ENCODE results near the gene RAB18.

- TF ChIP-seq CTCF (conservative IDR thresholded peaks at IDR 0.05; ENCODE audit: low read length): no peak
- no peak for TF ChIP-seq EZH2phosphoT487 (IDR thresholded peaks at IDR 0.05; ENCODE audit: borderline replicate concordance, low read depth, low read length)
Measured at GRCh38 chr10:27461312-27461711, 42.8 kb upstream of the RAB18 start.
